ENCODE measurements around the gene ASTN2.

ASTN2 gene

GRCh38 chr9:117103438-117104110 lies 311.3 kb downstream of the ASTN2 start:
- DNase-seq, result no peak

GRCh38 chr9:117101008-117101407 lies 313.8 kb downstream of the ASTN2 start:
- DNase-seq, result no peak

GRCh38 chr9:117098331-117098730 lies 316.5 kb downstream of the ASTN2 start:
- DNase-seq, result no peak

GRCh38 chr9:117097761-117098160 lies 317.1 kb downstream of the ASTN2 start:
- no peak for DNase-seq

GRCh38 chr9:117096138-117096537 lies 318.7 kb downstream of the ASTN2 start:
- DNase-seq, result no peak

- no peak for DNase-seq
Measured at GRCh38 chr9:117095081-117095480, 319.8 kb downstream of the ASTN2 start.

- no peak for DNase-seq
Measured at GRCh38 chr9:117093891-117094844, 320.7 kb downstream of the ASTN2 start.

- no peak for DNase-seq
Measured at GRCh38 chr9:117092582-117092981, 322.3 kb downstream of the ASTN2 start.

GRCh38 chr9:117091529-117091928 lies 323.3 kb downstream of the ASTN2 start:
- DNase-seq, result no peak

- no peak for DNase-seq
Measured at GRCh38 chr9:117088786-117089185, 326.1 kb downstream of the ASTN2 start.

GRCh38 chr9:117088140-117088539 lies 326.7 kb downstream of the ASTN2 start:
- DNase-seq, result no peak

- no peak for DNase-seq
Measured at GRCh38 chr9:117084221-117084620, 330.6 kb downstream of the ASTN2 start.

GRCh38 chr9:117083559-117083958 lies 331.3 kb downstream of the ASTN2 start:
- no peak for DNase-seq

GRCh38 chr9:117081641-117082317 lies 333.1 kb downstream of the ASTN2 start:
- DNase-seq, result no peak

- DNase-seq, result no peak
Measured at GRCh38 chr9:117080765-117081390, 334.0 kb downstream of the ASTN2 start.

- DNase-seq, result no peak
Measured at GRCh38 chr9:117076571-117077290, 338.1 kb downstream of the ASTN2 start.

GRCh38 chr9:117075636-117076035 lies 339.2 kb downstream of the ASTN2 start:
- DNase-seq, result no peak

- no peak for DNase-seq
Measured at GRCh38 chr9:117074784-117075520, 339.9 kb downstream of the ASTN2 start.

- DNase-seq, result no peak
Measured at GRCh38 chr9:117074342-117074662, 340.6 kb downstream of the ASTN2 start.

- DNase-seq, result no peak
Measured at GRCh38 chr9:117073539-117074341, 341.1 kb downstream of the ASTN2 start.

GRCh38 chr9:117073071-117073470 lies 341.8 kb downstream of the ASTN2 start:
- no peak for DNase-seq

Data from T-helper 1 cell (primary cell).